Measurements from ENCODE around the gene B3GNT3.
"Not testable (repeated sequence)": the region's sequence is repeated elsewhere in the genome, so short reads cannot be mapped to it uniquely, and the experiment has no call there.

The B3GNT3 gene

DNA sequence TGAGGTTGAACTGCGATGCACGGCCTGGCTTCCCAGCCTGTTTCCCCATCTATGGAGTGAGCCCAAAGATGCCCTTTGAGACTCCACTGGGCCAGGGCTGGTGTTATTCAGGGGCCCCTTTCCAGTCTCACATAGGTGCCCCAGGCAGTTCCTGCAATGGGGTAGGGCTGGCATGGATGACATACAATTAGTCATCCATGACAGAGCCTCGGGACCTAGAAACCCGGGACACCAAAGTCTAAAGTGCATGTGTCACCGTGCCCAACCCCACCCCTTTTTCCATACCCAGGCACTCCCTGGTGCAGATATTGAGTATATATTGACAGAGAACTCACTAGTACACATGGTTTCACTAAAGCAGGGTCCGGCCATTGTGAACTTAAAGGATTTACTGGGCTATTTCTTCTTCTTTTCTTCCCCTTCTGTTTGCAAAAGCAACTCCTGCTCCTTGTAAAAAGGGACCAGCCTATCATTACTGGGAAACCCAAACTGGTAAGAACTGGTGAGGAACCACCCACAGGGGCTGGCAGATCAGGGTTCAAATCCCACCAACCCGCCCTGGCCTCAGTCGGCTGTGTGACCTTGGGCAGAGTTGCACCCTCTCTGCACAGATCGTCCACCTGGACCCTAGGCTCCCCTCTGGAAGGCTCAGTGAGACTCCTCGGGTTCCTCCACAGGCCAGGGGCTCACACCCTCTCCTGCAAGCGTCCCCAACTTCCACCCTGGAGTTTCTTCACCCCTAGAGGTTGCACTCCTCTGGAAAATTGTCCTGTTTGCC lies 2.7 kb downstream of the B3GNT3 start:
- H3K4me3 ChIP-seq (ENCODE audit: low read length) = no peak overlapping the region
- no peak overlapping the region for H2AFZ ChIP-seq (ENCODE audit: low read depth, low read length)

DNA sequence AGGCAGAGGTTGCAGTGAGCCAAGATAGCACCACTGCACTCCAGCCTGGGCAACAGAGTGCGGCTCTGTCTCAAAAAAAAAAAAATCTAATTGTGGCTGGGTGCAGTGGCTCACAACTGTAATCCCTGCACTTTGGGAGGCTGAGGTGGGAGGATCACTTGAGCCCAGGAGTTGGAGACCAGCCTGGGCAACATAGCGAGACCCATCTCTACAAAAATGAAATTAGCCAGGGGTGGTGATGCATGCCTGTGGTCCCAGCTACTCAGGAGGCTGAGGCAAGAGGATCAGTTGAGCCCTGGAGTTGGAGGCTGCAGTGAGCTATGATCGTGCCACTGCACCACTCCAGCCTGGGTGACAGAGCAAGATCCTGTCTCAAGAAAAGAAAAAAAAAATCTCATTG lies 3.7 kb downstream of the B3GNT3 start:
- not testable (repeated sequence) for H3K27ac ChIP-seq (ENCODE audit: low read length); H3K36me3 ChIP-seq (replicated peaks; ENCODE audit: low read depth, low read length); H3K4me1 ChIP-seq (ENCODE audit: low read length); H3K9me3 ChIP-seq (ENCODE audit: insufficient read depth, low read length); H3K9ac ChIP-seq (ENCODE audit: low read length); H4K20me1 ChIP-seq (ENCODE audit: insufficient read depth, low read length); H3K79me2 ChIP-seq (ENCODE audit: low read length); H3K4me3 ChIP-seq (ENCODE audit: low read length); H2AFZ ChIP-seq (ENCODE audit: low read depth, low read length); H3K4me2 ChIP-seq (ENCODE audit: low read length)
- H3K27me3 ChIP-seq (ENCODE audit: low read depth, low read length) = peaks cover 15% of the 10 kb centered on the region

More for the DNA sequence above, 2.7 kb downstream of the B3GNT3 start:
- Histone ChIP-seq H3K4me2 (ENCODE audit: low read length) (no peak overlapping the region), H3K9ac (ENCODE audit: low read length) (no peak overlapping the region), H3K4me1 (ENCODE audit: low read length) (peaks cover 1% of the 10 kb centered on the region; the same call in 1 of the 2 replicates), H3K27ac (ENCODE audit: low read length) (no peak overlapping the region), H4K20me1 (ENCODE audit: insufficient read depth, low read length) (no peaks in the 10 kb centered on the region), H3K27me3 (ENCODE audit: low read depth, low read length) (peaks cover 15% of the 10 kb centered on the region), H3K36me3 (replicated peaks; ENCODE audit: low read depth, low read length) (no peaks in the 10 kb centered on the region), H3K9me3 (ENCODE audit: insufficient read depth, low read length) (no peaks in the 10 kb centered on the region), H3K79me2 (ENCODE audit: low read length) (no peaks in the 10 kb centered on the region)
- TF ChIP-seq EZH2phosphoT487 (IDR thresholded peaks at IDR 0.05; ENCODE audit: low read depth) = no peak
- TF ChIP-seq, protein P1, sequence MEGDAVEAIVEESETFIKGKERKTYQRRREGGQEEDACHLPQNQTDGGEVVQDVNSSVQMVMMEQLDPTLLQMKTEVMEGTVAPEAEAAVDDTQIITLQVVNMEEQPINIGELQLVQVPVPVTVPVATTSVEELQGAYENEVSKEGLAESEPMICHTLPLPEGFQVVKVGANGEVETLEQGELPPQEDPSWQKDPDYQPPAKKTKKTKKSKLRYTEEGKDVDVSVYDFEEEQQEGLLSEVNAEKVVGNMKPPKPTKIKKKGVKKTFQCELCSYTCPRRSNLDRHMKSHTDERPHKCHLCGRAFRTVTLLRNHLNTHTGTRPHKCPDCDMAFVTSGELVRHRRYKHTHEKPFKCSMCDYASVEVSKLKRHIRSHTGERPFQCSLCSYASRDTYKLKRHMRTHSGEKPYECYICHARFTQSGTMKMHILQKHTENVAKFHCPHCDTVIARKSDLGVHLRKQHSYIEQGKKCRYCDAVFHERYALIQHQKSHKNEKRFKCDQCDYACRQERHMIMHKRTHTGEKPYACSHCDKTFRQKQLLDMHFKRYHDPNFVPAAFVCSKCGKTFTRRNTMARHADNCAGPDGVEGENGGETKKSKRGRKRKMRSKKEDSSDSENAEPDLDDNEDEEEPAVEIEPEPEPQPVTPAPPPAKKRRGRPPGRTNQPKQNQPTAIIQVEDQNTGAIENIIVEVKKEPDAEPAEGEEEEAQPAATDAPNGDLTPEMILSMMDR (IDR thresholded peaks at IDR 0.05; ENCODE audit: low read depth, low read length) = no peak

DNA sequence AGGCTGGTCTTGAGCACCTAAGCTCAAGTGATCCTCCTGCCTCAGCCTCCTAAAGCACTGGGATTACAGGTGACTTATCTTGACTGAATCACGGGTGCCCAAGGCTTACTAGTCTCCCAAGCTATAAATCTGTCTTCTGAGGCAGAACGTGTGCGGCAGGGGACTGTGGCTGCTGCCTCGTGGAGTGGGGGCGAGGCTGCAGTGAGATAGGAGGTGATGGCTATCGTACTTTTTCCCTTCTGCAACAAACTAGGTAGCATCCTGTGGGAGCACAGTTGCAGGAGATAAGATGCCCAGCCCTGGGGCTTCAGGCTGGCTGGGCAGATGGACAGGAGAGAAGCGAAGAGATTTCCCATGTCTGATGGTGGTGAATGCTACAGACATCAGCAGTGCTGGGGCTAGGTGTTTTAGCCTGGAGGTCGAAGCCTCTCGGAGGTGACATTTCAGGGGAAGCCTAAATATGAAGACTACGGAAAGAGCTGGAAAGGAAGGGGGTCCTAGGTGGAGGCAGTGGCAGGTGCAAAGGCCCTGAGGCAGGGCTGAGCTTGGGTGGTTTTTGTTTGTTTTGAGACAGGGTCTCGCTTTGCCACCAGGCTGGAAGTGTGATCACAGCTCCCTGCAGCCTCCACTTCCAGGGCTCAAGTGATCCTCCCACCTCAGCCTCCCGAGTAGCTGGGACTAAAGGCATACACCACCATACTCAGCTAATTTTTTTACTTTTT lies 7.4 kb downstream of the B3GNT3 start:
- no peaks in the 10 kb centered on the region for H3K9me3 ChIP-seq (ENCODE audit: insufficient read depth, low read length)
- no peak overlapping the region for H3K27ac ChIP-seq (ENCODE audit: low read length)
- no peak overlapping the region for H3K4me2 ChIP-seq (ENCODE audit: low read length)
- H3K36me3 ChIP-seq (replicated peaks; ENCODE audit: low read depth, low read length) = no peaks in the 10 kb centered on the region
- no peaks in the 10 kb centered on the region for H3K79me2 ChIP-seq (ENCODE audit: low read length)
- TF ChIP-seq, protein P1 (IDR thresholded peaks at IDR 0.05; ENCODE audit: low read depth, low read length) = no peak
- TF ChIP-seq EZH2phosphoT487 (IDR thresholded peaks at IDR 0.05; ENCODE audit: low read depth) = no peak
- no peaks in the 10 kb centered on the region for H4K20me1 ChIP-seq (ENCODE audit: insufficient read depth, low read length)
- no peak overlapping the region for H2AFZ ChIP-seq (ENCODE audit: low read depth, low read length)
- H3K9ac ChIP-seq (ENCODE audit: low read length) = no peak overlapping the region
- no peak overlapping the region for H3K4me3 ChIP-seq (ENCODE audit: low read length)
- H3K27me3 ChIP-seq (ENCODE audit: low read depth, low read length) = peaks cover 15% of the 10 kb centered on the region
- no peaks in the 10 kb centered on the region for H3K4me1 ChIP-seq (ENCODE audit: low read length)

DNA sequence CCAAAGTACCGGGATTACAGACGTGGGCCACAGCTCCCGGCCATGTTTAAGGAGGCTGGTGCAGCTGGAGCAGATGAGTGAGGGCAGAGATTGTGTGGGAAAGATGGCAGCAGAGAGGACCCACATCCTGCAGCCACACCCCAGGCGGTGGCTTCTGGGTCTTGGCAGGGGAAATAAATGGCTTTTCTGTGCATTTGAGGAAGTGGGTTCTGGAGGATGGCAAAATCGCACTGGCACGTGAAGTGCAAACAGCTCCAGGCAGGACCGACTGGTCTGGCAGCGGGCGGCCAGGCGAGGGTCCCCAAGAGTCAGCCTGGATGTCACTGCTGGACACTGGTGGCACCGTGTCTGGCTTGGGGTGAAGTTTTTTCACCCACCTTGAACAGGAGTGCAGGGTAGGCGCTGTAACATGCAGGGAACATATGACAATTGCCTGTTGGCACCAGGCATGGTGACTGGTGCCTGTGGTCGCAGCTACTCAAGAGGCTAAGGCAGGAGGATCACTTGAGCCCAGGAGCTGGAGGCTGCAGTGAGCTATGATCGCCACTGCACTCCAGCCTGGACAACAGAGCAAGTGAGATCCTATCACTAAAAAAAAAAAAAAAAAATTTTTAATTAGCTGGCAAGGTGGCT lies 8.4 kb downstream of the B3GNT3 start:
- no peaks in the 10 kb centered on the region for H4K20me1 ChIP-seq (ENCODE audit: insufficient read depth, low read length)
- H3K36me3 ChIP-seq (replicated peaks; ENCODE audit: low read depth, low read length) = no peaks in the 10 kb centered on the region
- no peaks in the 10 kb centered on the region for H3K4me1 ChIP-seq (ENCODE audit: low read length)
- TF ChIP-seq, protein P1 (IDR thresholded peaks at IDR 0.05; ENCODE audit: low read depth, low read length) = no peak
- TF ChIP-seq EZH2phosphoT487 (IDR thresholded peaks at IDR 0.05; ENCODE audit: low read depth) = no peak
- H3K27me3 ChIP-seq (ENCODE audit: low read depth, low read length) = peaks cover 6% of the 10 kb centered on the region
- no peak overlapping the region for H3K4me3 ChIP-seq (ENCODE audit: low read length)
- H3K9ac ChIP-seq (ENCODE audit: low read length) = no peak overlapping the region
- H3K27ac ChIP-seq (ENCODE audit: low read length) = no peak overlapping the region
- H3K4me2 ChIP-seq (ENCODE audit: low read length) = no peak overlapping the region
- 0 out of 2 replicates have a peak overlapping the region, but pooled peaks have one; percentile 28 for H2AFZ ChIP-seq (ENCODE audit: low read depth, low read length)
- no peaks in the 10 kb centered on the region for H3K79me2 ChIP-seq (ENCODE audit: low read length)
- H3K9me3 ChIP-seq (ENCODE audit: insufficient read depth, low read length) = no peaks in the 10 kb centered on the region

All from OCI-LY3 (cell line).